ENCODE results near the gene SNRNP25. TPM values are rescaled to one million over a fixed set of nuclear protein-coding genes. Genes with fewer than 3 reads are reported as not detected.

Gene SNRNP25
- 19.0 TPM for total RNA-seq (2013)
- 10 to 100 TPM; 18.5 to 32.2 (median 31.6) TPM for polyA plus RNA-seq
- polyA minus RNA-seq = 9.3 and 12.2 TPM in 2 replicates
- 0.17 to 7.0 (median 5.4) reads per million in 11 experiments for total RNA-seq

DNA sequence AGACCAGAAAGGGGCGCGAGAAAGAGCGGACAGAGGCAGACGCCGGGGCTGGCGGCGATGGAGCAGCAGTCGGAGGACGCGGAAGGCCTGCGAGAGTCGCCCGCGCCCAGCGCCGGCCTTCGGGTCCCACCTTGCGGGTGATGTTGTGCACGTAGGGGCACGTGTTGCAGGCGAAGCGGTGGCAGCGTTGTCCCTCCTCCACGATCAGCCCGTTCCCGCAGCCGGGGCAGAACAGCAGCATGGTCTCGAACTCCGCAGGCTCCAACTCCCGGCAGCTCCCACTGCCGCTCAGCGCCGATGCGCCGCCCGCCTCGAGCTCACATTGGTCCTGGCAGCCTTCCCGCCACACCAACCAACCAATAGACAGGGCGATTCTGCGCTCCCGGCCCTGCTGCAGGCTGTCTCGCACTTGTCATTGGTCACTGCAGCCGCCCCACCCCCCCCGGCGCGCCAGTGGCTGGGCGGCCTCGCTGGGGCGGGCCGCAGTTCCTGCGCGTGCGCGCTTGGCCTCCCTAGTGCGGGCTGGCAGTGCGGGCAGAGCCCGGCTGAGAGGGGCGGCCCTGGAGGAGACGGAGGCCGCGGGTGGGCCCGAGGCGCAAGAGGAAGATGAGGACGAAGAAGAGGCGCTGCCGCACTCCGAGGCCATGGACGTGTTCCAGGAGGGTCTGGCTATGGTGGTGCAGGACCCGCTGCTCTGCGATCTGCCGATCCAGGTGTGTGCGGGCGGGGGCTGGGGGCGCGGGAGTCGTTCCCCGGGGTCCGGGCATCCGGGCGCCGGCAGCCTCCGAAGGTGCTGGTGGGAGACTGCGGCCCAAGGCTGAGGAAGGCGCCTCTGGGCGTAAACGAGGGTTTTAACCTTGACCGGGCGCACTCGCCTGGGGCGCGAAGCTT is at the start of gene SNRNP25, which contains the start of gene POLR3K:
SNRNP25 (plus strand) TSS at position 483 of the 891 bp plus-strand sequence; CDS start at position 672, 189 bp downstream.
POLR3K (minus strand) TSS at position 263 of the 891 bp plus-strand sequence; CDS start at position 241, 22 bp downstream.
- Mint-ChIP-seq H3K27ac (peak within 1 kb of the TSS; percentile 71 to 95 (median 87)), H3K4me1 (peaks cover 33% of the 10 kb centered on the region), H3K27me3 (ENCODE audit: low read depth in 3 of 3) (peaks cover 0 to 2% (median 0%) of the 10 kb centered on the region in 3 donors), H3K36me3 (peaks cover 40 to 52% of the 10 kb centered on the region in 2 donors), H3K9me3 (peaks cover 0 to 2% (median 0%) of the 10 kb centered on the region in 7 donors), H3K4me3 (peak within 1 kb of the TSS; percentile 99)
- WGBS (ENCODE audit: insufficient coverage) = under 1% methylated on average over 89 of the region's 91 CpGs
- Histone ChIP-seq H2AFZ (ENCODE audit: insufficient read depth, low read depth, low read length, poor library complexity, severe bottlenecking) (peak within 1 kb of the TSS; percentile 100), H3K79me2 (ENCODE audit: insufficient read depth, low read length) (peaks cover 53% of the 10 kb centered on the region), H3K27ac (ENCODE audit: low read depth in 1 of 2, low read length in 2 of 2) (peak within 1 kb of the TSS; percentile 42 to 78), H3K27me3 (ENCODE audit: control insufficient read depth in 2 of 2, insufficient read depth in 2 of 2, low read length in 2 of 2) (no peaks in the 10 kb centered on the region), H3K4me1 (ENCODE audit: control insufficient read depth in 1 of 2, insufficient read depth in 2 of 2, low read length in 2 of 2) (peaks cover 11 to 20% of the 10 kb centered on the region in 2 donors), H3K4me3 (replicated peaks in 1 of 3; ENCODE audit: low read depth in 2 of 3, low read length in 3 of 3) (peak within 1 kb of the TSS; percentile 77 to 97 (median 87)), H3K4me2 (replicated peaks; ENCODE audit: extremely low read depth, low read length, poor library complexity, severe bottlenecking) (peak within 1 kb of the TSS; percentile 91), H3K36me3 (replicated peaks in 1 of 2; ENCODE audit: control insufficient read depth in 1 of 2, insufficient read depth in 2 of 2, low read length in 2 of 2) (peaks cover 14 to 39% of the 10 kb centered on the region in 2 donors), H3K9ac (ENCODE audit: insufficient read depth, low read length, poor library complexity, severe bottlenecking) (peak within 1 kb of the TSS; percentile 83), H4K20me1 (ENCODE audit: insufficient read depth, low read length) (peaks cover 11% of the 10 kb centered on the region), H3K9me3 (replicated peaks in 1 of 2; ENCODE audit: control insufficient read depth in 1 of 2, insufficient read depth in 1 of 2, low read length in 2 of 2) (no peaks in the 10 kb centered on the region)
- intact Hi-C loops (cut with micrococcal nuclease) = loop anchor here in 1 of 2 donors (2.0 kb wide), 1 partner anchor 25 kb away; the partner anchor contains the start of gene MPG
- peak; percentile 94 to 98 (median 96) for DNase-seq
- TF ChIP-seq, protein P1, sequence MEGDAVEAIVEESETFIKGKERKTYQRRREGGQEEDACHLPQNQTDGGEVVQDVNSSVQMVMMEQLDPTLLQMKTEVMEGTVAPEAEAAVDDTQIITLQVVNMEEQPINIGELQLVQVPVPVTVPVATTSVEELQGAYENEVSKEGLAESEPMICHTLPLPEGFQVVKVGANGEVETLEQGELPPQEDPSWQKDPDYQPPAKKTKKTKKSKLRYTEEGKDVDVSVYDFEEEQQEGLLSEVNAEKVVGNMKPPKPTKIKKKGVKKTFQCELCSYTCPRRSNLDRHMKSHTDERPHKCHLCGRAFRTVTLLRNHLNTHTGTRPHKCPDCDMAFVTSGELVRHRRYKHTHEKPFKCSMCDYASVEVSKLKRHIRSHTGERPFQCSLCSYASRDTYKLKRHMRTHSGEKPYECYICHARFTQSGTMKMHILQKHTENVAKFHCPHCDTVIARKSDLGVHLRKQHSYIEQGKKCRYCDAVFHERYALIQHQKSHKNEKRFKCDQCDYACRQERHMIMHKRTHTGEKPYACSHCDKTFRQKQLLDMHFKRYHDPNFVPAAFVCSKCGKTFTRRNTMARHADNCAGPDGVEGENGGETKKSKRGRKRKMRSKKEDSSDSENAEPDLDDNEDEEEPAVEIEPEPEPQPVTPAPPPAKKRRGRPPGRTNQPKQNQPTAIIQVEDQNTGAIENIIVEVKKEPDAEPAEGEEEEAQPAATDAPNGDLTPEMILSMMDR (IDR thresholded peaks at IDR 0.05) = no peak

DNA sequence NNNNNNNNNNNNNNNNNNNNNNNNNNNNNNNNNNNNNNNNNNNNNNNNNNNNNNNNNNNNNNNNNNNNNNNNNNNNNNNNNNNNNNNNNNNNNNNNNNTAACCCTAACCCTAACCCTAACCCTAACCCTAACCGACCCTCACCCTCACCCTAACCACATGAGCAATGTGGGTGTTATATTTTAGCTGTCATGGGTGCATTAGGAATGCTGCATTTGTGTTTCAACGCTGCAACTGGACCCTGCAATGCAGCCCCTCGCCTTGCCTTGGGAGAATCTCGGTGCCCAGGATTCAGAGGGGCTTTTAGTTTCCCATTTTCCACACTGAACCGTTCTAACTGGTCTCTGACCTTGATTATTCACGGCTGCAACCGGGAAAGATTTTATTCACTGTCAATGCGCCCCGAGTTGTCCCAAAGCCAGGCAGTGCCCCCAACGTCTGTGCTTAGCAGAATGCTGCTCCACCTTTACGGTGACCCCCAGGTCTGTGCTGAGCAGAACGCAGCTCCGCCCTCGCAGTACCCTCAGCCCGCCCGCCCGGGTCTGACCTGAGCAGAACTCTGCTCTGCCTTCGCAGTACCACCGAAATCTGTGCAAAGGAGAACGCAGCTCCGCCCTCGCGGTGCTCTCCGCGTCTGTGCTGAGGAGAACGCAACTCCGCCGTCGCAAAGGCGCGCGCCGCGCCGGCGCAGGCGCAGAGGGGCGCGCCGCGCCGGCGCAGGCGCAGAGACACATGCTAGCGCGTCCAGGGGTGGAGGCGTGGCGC is 43.5 kb upstream of the SNRNP25 start:
- Histone ChIP-seq H3K4me2 (replicated peaks; ENCODE audit: extremely low read depth, low read length, poor library complexity, severe bottlenecking) (no peak overlapping the region), H2AFZ (ENCODE audit: insufficient read depth, low read depth, low read length, poor library complexity, severe bottlenecking) (no peak overlapping the region), H3K79me2 (ENCODE audit: insufficient read depth, low read length) (no peaks in the 10 kb centered on the region), H3K27ac (ENCODE audit: low read depth in 1 of 2, low read length in 2 of 2) (no peak overlapping the region), H3K36me3 (replicated peaks in 1 of 2; ENCODE audit: control insufficient read depth in 1 of 2, insufficient read depth in 2 of 2, low read length in 2 of 2) (no peaks in the 10 kb centered on the region), H3K27me3 (ENCODE audit: control insufficient read depth in 2 of 2, insufficient read depth in 2 of 2, low read length in 2 of 2) (no peaks in the 10 kb centered on the region), H3K9ac (ENCODE audit: insufficient read depth, low read length, poor library complexity, severe bottlenecking) (no peak overlapping the region), H3K4me1 (ENCODE audit: control insufficient read depth in 1 of 2, insufficient read depth in 2 of 2, low read length in 2 of 2) (no peaks in the 10 kb centered on the region), H3K4me3 (replicated peaks in 1 of 3; ENCODE audit: low read depth in 2 of 3, low read length in 3 of 3) (peak overlapping the region in 2 of 3 experiments; percentile 12 to 17), H3K9me3 (replicated peaks in 1 of 2; ENCODE audit: control insufficient read depth in 1 of 2, insufficient read depth in 1 of 2, low read length in 2 of 2) (no peaks in the 10 kb centered on the region), H4K20me1 (ENCODE audit: insufficient read depth, low read length) (no peaks in the 10 kb centered on the region)
- peak overlapping the region in 1 of 2 donors; percentile 57 for H3K4me3 Mint-ChIP-seq
- TF ChIP-seq, protein P1 (IDR thresholded peaks at IDR 0.05) = no peak
- intact Hi-C loops (cut with micrococcal nuclease) = no loop called here
- peak overlapping the region in 4 of 7 donors; percentile 26 to 69 (median 50) for H3K27ac Mint-ChIP-seq
- H3K4me1 Mint-ChIP-seq = no peaks in the 10 kb centered on the region
- no peaks in the 10 kb centered on the region for H3K27me3 Mint-ChIP-seq (ENCODE audit: low read depth in 3 of 3)
- DNase-seq = no peak
- 80% methylated on average over 21 of the region's 48 CpGs for WGBS (ENCODE audit: insufficient coverage)
- H3K36me3 Mint-ChIP-seq = no peaks in the 10 kb centered on the region
- H3K9me3 Mint-ChIP-seq = peaks cover 0 to 3% (median 0%) of the 10 kb centered on the region in 7 donors

Data from CD14-positive monocyte (primary cell).